ENCODE results near the gene ARF6.
"Not testable (repeated sequence)": the region's sequence is repeated elsewhere in the genome, so short reads cannot be mapped to it uniquely, and the experiment has no call there.

Gene ARF6

DNA sequence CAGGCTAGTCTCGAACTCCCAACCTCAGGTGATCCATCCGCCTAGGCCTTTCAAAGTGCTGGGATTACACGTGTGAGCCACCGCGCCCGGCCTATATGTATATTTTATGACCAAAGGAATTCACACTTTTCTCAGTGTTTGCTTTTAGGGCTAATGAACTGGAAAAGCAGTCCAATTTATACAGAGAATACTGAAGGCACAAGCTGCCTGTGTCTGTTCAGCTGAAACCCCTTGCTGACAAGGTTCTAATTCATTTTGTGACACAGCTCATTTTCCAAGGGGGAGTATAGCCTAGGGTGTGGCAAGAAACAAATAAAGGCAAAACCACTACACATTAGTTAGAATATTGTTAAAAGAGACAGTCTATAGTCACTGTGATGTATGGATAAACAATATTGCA is 22.0 kb upstream of the ARF6 start:
- no peak for DNase-seq (ENCODE audit: low spot score)
- ChIA-PET CTCF (no interaction called here), POLR2A (ENCODE audit: low non-redundant PET) (no interaction called here)
- no peak overlapping the region for H3K27ac ChIP-seq
- TF ChIP-seq, protein P1, sequence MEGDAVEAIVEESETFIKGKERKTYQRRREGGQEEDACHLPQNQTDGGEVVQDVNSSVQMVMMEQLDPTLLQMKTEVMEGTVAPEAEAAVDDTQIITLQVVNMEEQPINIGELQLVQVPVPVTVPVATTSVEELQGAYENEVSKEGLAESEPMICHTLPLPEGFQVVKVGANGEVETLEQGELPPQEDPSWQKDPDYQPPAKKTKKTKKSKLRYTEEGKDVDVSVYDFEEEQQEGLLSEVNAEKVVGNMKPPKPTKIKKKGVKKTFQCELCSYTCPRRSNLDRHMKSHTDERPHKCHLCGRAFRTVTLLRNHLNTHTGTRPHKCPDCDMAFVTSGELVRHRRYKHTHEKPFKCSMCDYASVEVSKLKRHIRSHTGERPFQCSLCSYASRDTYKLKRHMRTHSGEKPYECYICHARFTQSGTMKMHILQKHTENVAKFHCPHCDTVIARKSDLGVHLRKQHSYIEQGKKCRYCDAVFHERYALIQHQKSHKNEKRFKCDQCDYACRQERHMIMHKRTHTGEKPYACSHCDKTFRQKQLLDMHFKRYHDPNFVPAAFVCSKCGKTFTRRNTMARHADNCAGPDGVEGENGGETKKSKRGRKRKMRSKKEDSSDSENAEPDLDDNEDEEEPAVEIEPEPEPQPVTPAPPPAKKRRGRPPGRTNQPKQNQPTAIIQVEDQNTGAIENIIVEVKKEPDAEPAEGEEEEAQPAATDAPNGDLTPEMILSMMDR (conservative IDR thresholded peaks at IDR 0.05; ENCODE audit: low read depth) = no peak

DNA sequence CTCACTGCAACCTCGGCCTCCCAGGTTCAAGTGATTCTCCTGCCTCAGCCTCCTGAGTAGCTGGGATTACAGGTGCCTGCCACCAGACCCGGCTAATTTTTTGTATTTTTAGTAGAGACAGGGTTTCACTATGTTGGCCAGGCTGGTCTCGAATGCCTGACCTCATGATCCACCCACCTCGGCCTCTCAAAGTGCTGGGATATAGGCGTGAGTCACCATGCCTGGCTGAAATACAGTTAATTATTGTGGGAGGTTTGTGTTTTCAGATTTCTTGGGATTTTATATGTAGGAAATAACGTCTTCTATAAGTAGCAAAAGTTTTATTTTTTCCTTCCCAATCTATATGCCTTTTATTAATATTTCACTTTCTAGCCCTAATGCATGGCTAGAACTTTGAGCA is 19.3 kb upstream of the ARF6 start:
- POLR2A ChIA-PET (ENCODE audit: low non-redundant PET); DNase-seq (ENCODE audit: low spot score); H3K27ac ChIP-seq: not testable (repeated sequence)
- CTCF ChIA-PET = interaction anchor here (0.8 to 1.5 kb wide), 2 partner anchors 8 to 11 kb away, joined by 4 to 5 read pairs; no protein-coding TSS in a partner anchor

DNA sequence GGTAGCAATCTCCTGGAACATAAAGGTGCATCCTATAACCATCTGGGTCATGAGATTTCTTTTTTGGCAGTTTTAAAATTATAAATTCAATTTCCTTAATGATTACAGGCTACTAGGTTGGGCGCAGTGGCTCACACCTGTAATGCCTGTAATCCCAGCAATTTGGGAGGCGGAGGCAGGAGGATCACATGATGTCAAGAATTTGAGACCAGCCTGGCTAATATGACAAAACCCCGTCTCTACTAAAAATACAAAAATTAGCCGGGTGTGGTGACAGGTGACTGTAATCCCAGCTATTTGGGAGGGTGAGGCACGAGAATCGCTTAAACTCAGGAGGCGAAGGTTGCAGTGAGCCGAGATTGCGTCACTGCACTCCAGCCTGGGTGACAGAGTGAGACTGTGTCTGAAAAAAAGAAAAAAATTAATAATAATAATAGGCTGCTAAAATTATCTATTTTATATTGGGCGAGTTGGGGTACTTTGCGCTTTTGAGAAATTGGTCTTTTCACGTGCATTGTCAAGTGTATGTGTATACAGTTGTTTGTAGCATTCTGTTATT is 17.2 kb upstream of the ARF6 start:
- DNase-seq (ENCODE audit: low spot score) = no peak
- H3K27ac ChIP-seq = no peak overlapping the region
- ChIA-PET POLR2A (ENCODE audit: low non-redundant PET) (no interaction called here), CTCF (no interaction called here)
- TF ChIP-seq, protein P1 (conservative IDR thresholded peaks at IDR 0.05; ENCODE audit: low read depth) = no peak

DNA sequence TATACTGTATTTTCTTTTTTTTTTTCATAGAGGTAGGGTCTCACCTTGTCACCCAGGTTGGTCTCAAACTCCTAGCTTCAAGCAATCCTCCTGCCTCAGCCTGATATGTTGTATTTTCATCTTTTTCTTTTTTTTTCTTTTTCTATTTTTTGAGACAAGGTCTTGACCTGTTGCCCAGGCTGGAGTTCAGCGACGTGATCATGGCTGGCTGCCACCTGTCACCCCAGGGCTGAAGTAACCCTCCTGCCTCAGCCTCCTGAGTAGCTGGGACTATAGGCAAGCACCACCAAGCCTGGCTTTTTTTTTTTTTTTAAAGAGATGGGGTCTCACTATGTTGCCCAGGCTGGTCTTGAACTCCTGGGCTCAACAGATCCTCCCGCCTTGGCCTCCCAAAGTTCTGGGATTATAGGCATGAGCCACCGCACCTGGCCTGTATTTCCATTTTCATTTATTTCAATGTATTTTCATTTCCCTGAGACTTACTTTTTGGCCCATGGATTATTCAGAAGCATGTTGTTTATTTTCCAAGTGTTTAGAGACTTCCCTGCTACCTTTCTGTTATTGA is 16.2 kb upstream of the ARF6 start:
- TF ChIP-seq, protein P1 (conservative IDR thresholded peaks at IDR 0.05; ENCODE audit: low read depth) = no peak
- no peak for DNase-seq (ENCODE audit: low spot score)
- ChIA-PET CTCF (interaction anchor here (0.6 kb wide), 1 partner anchor 63 kb away, joined by 9 read pairs; no protein-coding TSS in a partner anchor), POLR2A (ENCODE audit: low non-redundant PET) (interaction anchor here (0.6 kb wide), 1 partner anchor 8 kb away, joined by 3 read pairs; no protein-coding TSS in a partner anchor)
- H3K27ac ChIP-seq = no peak overlapping the region

DNA sequence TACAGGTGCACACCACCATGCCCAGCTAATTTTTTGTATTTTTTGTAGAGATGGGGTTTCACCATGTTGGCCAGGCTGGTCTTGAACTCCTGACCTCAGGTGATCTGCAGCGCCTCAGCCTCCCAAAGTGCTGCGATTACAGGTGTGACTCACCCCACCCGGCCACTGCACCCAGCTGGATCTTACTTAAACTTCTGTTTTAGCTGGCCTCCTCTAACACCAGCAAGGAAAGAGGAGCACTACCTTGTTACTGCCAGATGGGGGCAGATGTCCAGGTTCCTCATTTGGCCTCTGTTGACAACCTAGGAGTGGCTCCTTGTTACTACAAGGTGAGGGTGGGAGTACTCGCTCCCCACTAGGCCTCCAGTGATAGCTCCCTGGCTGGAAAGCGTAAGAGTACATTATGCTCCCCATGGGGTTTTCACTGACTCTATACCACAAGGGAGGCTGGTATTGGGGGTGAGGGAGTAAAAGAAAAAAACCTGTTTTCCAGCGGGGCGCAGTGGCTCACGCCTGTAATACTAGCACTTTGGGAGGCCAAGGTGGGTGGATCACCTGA is 13.2 kb upstream of the ARF6 start:
- TF ChIP-seq, protein P1 (conservative IDR thresholded peaks at IDR 0.05; ENCODE audit: low read depth) = peak; percentile 38
- ChIA-PET CTCF (interaction anchor here (0.5 to 1.1 kb wide), 5 partner anchors 9 to 1221 kb away, joined by 3 to 4 read pairs (median 3); no protein-coding TSS in a partner anchor), POLR2A (ENCODE audit: low non-redundant PET) (interaction anchor here (0.6 to 0.8 kb wide), 2 partner anchors 13 to 79 kb away, joined by 3 read pairs; partner anchors contain the start of gene ARF6)
- DNase-seq (ENCODE audit: low spot score) = no peak
- H3K27ac ChIP-seq = peak overlapping the region; percentile 62

DNA sequence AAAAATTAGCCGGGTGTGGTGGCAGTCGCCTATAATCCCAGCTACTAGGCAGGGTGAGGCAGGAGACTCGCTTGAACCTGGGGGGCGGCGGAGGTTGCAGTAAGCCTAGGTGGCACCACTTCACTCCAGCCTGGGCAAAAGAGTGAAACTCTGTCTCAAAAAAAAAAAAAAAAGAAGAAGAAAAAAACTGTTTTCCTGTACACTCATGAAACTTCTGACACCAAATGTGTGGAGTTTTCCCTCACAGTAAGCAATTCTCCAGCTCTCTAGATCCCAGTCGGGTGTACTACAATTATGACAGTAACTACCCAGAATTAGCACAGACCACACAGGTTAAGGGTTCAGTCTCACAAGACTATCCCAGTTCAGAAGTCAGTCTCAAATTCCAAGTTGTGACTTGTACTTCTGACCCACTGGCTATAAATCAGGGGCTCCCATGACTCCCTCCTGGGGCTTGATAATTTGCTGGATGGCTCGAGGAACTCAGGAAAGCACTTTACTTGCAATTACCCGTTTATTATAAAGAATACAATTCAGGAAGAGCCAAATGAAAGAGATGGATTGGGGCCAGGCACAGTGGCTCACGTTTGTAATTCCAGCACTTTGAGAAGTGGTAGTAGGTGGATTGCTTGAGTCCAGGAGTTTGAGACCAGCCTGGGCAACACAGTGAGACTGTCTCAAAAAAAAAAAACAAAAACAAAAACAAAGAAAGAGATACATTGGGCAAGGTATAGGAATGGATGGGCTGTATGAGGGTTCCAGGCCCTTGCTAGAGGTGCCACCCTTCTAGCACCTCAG is 12.4 kb upstream of the ARF6 start:
- DNase-seq (ENCODE audit: low spot score) = no peak
- TF ChIP-seq, protein P1 (conservative IDR thresholded peaks at IDR 0.05; ENCODE audit: low read depth) = no peak
- ChIA-PET CTCF (interaction anchor here (0.5 to 1.1 kb wide), 3 partner anchors 8 to 422 kb away, joined by 3 to 4 read pairs (median 3); no protein-coding TSS in a partner anchor), POLR2A (ENCODE audit: low non-redundant PET) (interaction anchor here (0.8 kb wide), 1 partner anchor 12 kb away, joined by 3 read pairs; the partner anchor contains the start of gene ARF6)
- peak overlapping the region; percentile 62 for H3K27ac ChIP-seq

Measured in RWPE1 (cell line).